ENCODE measurements around the gene PLEKHG4B.

PLEKHG4B gene

GRCh38 chr5:75331-76320, 16.3 kb upstream of the PLEKHG4B start:
- DNase-seq (ENCODE audit: low read depth in 1 of 2, low spot score in 1 of 2): no peak

- no peak for DNase-seq (ENCODE audit: low read depth in 1 of 2, low spot score in 1 of 2)
These were observed 15.4 kb upstream of the PLEKHG4B start for GRCh38 chr5:76358-77169.

- no peak for DNase-seq (ENCODE audit: low read depth in 1 of 2, low spot score in 1 of 2)
These were observed 14.8 kb upstream of the PLEKHG4B start for GRCh38 chr5:77170-77501.

GRCh38 chr5:77546-77945, 14.4 kb upstream of the PLEKHG4B start:
- DNase-seq (ENCODE audit: low read depth in 1 of 2, low spot score in 1 of 2): no peak

GRCh38 chr5:77957-78804, 13.8 kb upstream of the PLEKHG4B start:
- DNase-seq (ENCODE audit: low read depth in 1 of 2, low spot score in 1 of 2): no peak

- no peak for DNase-seq (ENCODE audit: low read depth in 1 of 2, low spot score in 1 of 2)
These were observed 13.2 kb upstream of the PLEKHG4B start for GRCh38 chr5:78805-79149.

- DNase-seq (ENCODE audit: low read depth in 1 of 2, low spot score in 1 of 2): no peak
These were observed 12.7 kb upstream of the PLEKHG4B start for GRCh38 chr5:79263-79662.

- DNase-seq (ENCODE audit: low read depth in 1 of 2, low spot score in 1 of 2): no peak
These were observed 12.1 kb upstream of the PLEKHG4B start for GRCh38 chr5:79821-80220.

GRCh38 chr5:81391-82021, 10.5 kb upstream of the PLEKHG4B start:
- DNase-seq (ENCODE audit: low read depth in 1 of 2, low spot score in 1 of 2): no peak

GRCh38 chr5:82097-82496, 9.9 kb upstream of the PLEKHG4B start:
- no peak for DNase-seq (ENCODE audit: low read depth in 1 of 2, low spot score in 1 of 2)

GRCh38 chr5:82570-82969, 9.4 kb upstream of the PLEKHG4B start:
- no peak for DNase-seq (ENCODE audit: low read depth in 1 of 2, low spot score in 1 of 2)

- no peak for DNase-seq (ENCODE audit: low read depth in 1 of 2, low spot score in 1 of 2)
These were observed 8.9 kb upstream of the PLEKHG4B start for GRCh38 chr5:83029-83428.

GRCh38 chr5:85334-85995, 6.5 kb upstream of the PLEKHG4B start:
- no peak for DNase-seq (ENCODE audit: low read depth in 1 of 2, low spot score in 1 of 2)

GRCh38 chr5:89337-90286, 2.4 kb upstream of the PLEKHG4B start:
- DNase-seq (ENCODE audit: low read depth in 1 of 2, low spot score in 1 of 2): no peak

GRCh38 chr5:90590-91547, 1.1 kb upstream of the PLEKHG4B start:
- DNase-seq (ENCODE audit: low read depth in 1 of 2, low spot score in 1 of 2): no peak

GRCh38 chr5:92401-93220, 643 bp downstream of the PLEKHG4B start:
- no peak for DNase-seq (ENCODE audit: low read depth in 1 of 2, low spot score in 1 of 2)

Data from activated T-helper 1 cell treated with anti-CD3 and anti-CD28 coated beads, Interleukin-2, amount 50 U/mL, for 16 hours (primary cell).